ENCODE measurements around the gene ATP8A2. TPM values are rescaled to one million over a fixed set of nuclear protein-coding genes. Genes with fewer than 3 reads are reported as not detected.

Gene ATP8A2
- total RNA-seq, 2 experiments from 2014 or later = 0.92 to 0.94 TPM

- peak; percentile 95 for TF ChIP-seq CTCF (IDR thresholded peaks at IDR 0.05)
- no peaks in the 10 kb centered on the region for H3K9me3 Mint-ChIP-seq
- ChIA-PET CTCF (interaction anchor here (0.6 to 2.2 kb wide), 22 partner anchors 9 to 520 kb away, joined by 3 to 14 read pairs (median 4); no protein-coding TSS in a partner anchor), POLR2A (no interaction called here)
- peaks cover 18% of the 10 kb centered on the region for H3K27me3 Mint-ChIP-seq
- no peak overlapping the region for H3K27ac Mint-ChIP-seq
- H3K36me3 Mint-ChIP-seq (ENCODE audit: low read depth) = no peaks in the 10 kb centered on the region
- H3K4me1 Mint-ChIP-seq (ENCODE audit: low read depth) = no peaks in the 10 kb centered on the region
- ATAC-seq = peak; percentile 62
- peak; percentile 85 for DNase-seq
- intact Hi-C loops (cut with micrococcal nuclease) = loop anchor here (5.0 kb wide), 1 partner anchor 488 kb away; no protein-coding TSS in a partner anchor
- H3K4me3 Mint-ChIP-seq = no peak overlapping the region
Measured at GRCh38 chr13:25574437-25575411, 202.9 kb downstream of the ATP8A2 start.

- H3K4me3 Mint-ChIP-seq = no peak overlapping the region
- intact Hi-C loops (cut with micrococcal nuclease) = no loop called here
- ATAC-seq (no peak), DNase-seq (no peak)
- no peaks in the 10 kb centered on the region for H3K4me1 Mint-ChIP-seq (ENCODE audit: low read depth)
- H3K27me3 Mint-ChIP-seq = peaks cover 13% of the 10 kb centered on the region
- H3K9me3 Mint-ChIP-seq = no peaks in the 10 kb centered on the region
- TF ChIP-seq CTCF (IDR thresholded peaks at IDR 0.05) = no peak
- ChIA-PET POLR2A (no interaction called here), CTCF (interaction anchor here (1.2 to 2.2 kb wide), 4 partner anchors 184 to 500 kb away, joined by 3 to 10 read pairs (median 4); no protein-coding TSS in a partner anchor)
- H3K36me3 Mint-ChIP-seq (ENCODE audit: low read depth) = no peaks in the 10 kb centered on the region
- H3K27ac Mint-ChIP-seq = no peak overlapping the region
Measured at GRCh38 chr13:25575562-25575961, 203.8 kb downstream of the ATP8A2 start.

GRCh38 chr13:25578526-25578925, 206.8 kb downstream of the ATP8A2 start:
- intact Hi-C loops (cut with micrococcal nuclease) = no loop called here
- no peak for DNase-seq
- Mint-ChIP-seq H3K36me3 (ENCODE audit: low read depth) (no peaks in the 10 kb centered on the region), H3K9me3 (no peaks in the 10 kb centered on the region), H3K4me1 (ENCODE audit: low read depth) (no peaks in the 10 kb centered on the region), H3K27ac (no peak overlapping the region), H3K27me3 (peaks cover 10% of the 10 kb centered on the region), H3K4me3 (no peak overlapping the region)
- ChIA-PET CTCF (no interaction called here), POLR2A (no interaction called here)
- ATAC-seq = no peak
- TF ChIP-seq CTCF (IDR thresholded peaks at IDR 0.05) = no peak

GRCh38 chr13:25579221-25579620, 207.4 kb downstream of the ATP8A2 start:
- H3K27me3 Mint-ChIP-seq = peaks cover 7% of the 10 kb centered on the region
- no peaks in the 10 kb centered on the region for H3K36me3 Mint-ChIP-seq (ENCODE audit: low read depth)
- ChIA-PET CTCF (no interaction called here), POLR2A (no interaction called here)
- H3K9me3 Mint-ChIP-seq = no peaks in the 10 kb centered on the region
- DNase-seq (no peak), ATAC-seq (no peak)
- H3K27ac Mint-ChIP-seq = no peak overlapping the region
- TF ChIP-seq CTCF (IDR thresholded peaks at IDR 0.05) = no peak
- H3K4me3 Mint-ChIP-seq = no peak overlapping the region
- H3K4me1 Mint-ChIP-seq (ENCODE audit: low read depth) = no peaks in the 10 kb centered on the region
- intact Hi-C loops (cut with micrococcal nuclease) = no loop called here

GRCh38 chr13:25581351-25581750, 209.6 kb downstream of the ATP8A2 start:
- ChIA-PET POLR2A (interaction anchor here (0.6 kb wide), 1 partner anchor 901 kb away, joined by 3 read pairs; no protein-coding TSS in a partner anchor), CTCF (no interaction called here)
- Mint-ChIP-seq H3K9me3 (no peaks in the 10 kb centered on the region), H3K27me3 (peaks cover 4% of the 10 kb centered on the region), H3K27ac (no peak overlapping the region), H3K36me3 (ENCODE audit: low read depth) (no peaks in the 10 kb centered on the region), H3K4me3 (no peak overlapping the region), H3K4me1 (ENCODE audit: low read depth) (no peaks in the 10 kb centered on the region)
- ATAC-seq (no peak), DNase-seq (no peak)
- intact Hi-C loops (cut with micrococcal nuclease) = no loop called here
- no peak for TF ChIP-seq CTCF (IDR thresholded peaks at IDR 0.05)
